Measurements from ENCODE around the gene ZNF846. TPM values are rescaled to one million over a fixed set of nuclear protein-coding genes. Genes with fewer than 3 reads are reported as not detected.

ZNF846 gene
- total RNA-seq, 4 donors from 2014 or later, result 10.0 to 18.1 (median 14.2) TPM

DNA sequence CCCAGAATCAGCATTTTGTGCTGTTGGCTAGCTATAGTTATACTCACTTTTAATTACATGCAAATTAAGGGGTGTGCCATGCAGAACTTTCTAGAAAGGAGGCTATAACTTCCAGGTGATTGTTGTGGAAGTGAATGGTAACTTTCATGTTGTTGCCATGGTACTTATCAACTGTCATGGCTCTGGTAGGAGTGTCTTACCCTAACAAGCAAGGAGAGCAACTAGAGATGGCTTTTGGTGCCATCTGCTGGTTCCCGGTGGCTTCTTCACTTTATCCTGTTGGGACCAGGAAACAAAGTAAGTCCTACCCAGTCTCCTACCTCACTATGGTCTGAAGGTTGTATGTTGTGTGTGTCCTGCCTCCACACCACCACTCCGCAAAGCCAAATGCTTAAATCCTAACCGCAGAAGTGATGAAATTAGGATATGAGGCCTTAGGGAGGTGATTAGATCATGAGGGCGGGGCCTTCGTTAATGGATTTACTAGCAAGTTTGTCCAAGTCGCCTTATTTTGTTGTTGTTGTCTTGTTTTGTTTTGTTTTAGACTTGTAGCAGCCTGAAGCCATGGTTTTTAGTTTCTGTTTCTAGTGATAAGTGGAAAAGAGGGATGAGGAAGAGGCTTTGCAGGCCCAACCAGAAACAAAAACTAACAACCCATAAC, 27.7 kb upstream of the ZNF846 start:
- peak; percentile 17 for TF ChIP-seq EP300 (IDR thresholded peaks at IDR 0.05; ENCODE audit: low read depth)
- peak in 1 of 3 donors; percentile 28 for TF ChIP-seq POLR2AphosphoS5 (IDR thresholded peaks at IDR 0.05)
- TF ChIP-seq CTCF (IDR thresholded peaks at IDR 0.05), result peak; percentile 70 to 86 (median 76)
- no peak for TF ChIP-seq POLR2A (IDR thresholded peaks at IDR 0.05)
- H3K9me3 ChIP-seq, result no peaks in the 10 kb centered on the region
- intact Hi-C loops (cut with DNase I; ENCODE audit: low total_unique reads), result loop anchor here (10.0 kb wide), 2 partner anchors 481 to 581 kb away; partner anchors contain the start of gene OR7D4
- peak; percentile 93 for DNase-seq
- WGBS, 2 donors (ENCODE audit: low coverage in 1 of 2), result 46 to 100% methylated on average over 2 to 6 of the region's 6 CpGs
- in situ Hi-C loops (cut with MboI; ENCODE audit: low pct_ligation_motif_present in 1 of 4, low pct_unique_long_range_greater_than_20kb in 1 of 4, low sequenced_read_pairs in 3 of 4), result loop anchor here (5.0 to 25.0 kb wide), 5 partner anchors 169 to 659 kb away; partner anchors contain the start of genes ZNF559 (in 3 of the 4), ZNF699 (in 3 of the 4), OR7G3 (in 2 of the 4) and ZNF317 (in 2 of the 4)
- H3K4me3 ChIP-seq, result no peak overlapping the region
- H3K27ac ChIP-seq, result peak overlapping the region in 3 of 4 donors; percentile 25 to 52 (median 38)
- peaks cover 0 to 10% (median 3%) of the 10 kb centered on the region in 4 donors for H3K4me1 ChIP-seq
- H3K36me3 ChIP-seq, result no peaks in the 10 kb centered on the region
- H3K27me3 ChIP-seq, result no peaks in the 10 kb centered on the region

- H3K4me3 ChIP-seq, result peak overlapping the region; percentile 25 to 73 (median 62)
- peak overlapping the region; percentile 90 to 94 (median 92) for H3K27ac ChIP-seq
- peaks cover 0 to 22% (median 11%) of the 10 kb centered on the region in 4 donors for H3K4me1 ChIP-seq
- H3K36me3 ChIP-seq, result no peaks in the 10 kb centered on the region
- no peaks in the 10 kb centered on the region for H3K9me3 ChIP-seq
- peak; percentile 66 for DNase-seq
- TF ChIP-seq POLR2A (IDR thresholded peaks at IDR 0.05) (no peak), POLR2AphosphoS5 (IDR thresholded peaks at IDR 0.05) (no peak), CTCF (IDR thresholded peaks at IDR 0.05) (no peak), EP300 (IDR thresholded peaks at IDR 0.05; ENCODE audit: low read depth) (no peak)
- in situ Hi-C loops (cut with MboI; ENCODE audit: low pct_ligation_motif_present in 1 of 4, low pct_unique_long_range_greater_than_20kb in 1 of 4, low sequenced_read_pairs in 3 of 4) (loop anchor here (5.0 to 25.0 kb wide), 5 partner anchors 168 to 656 kb away; partner anchors contain the start of genes ZNF559 (in 3 of the 4), ZNF561 (in 3 of the 4), ZNF699 (in 3 of the 4) and OR7G3 (in 2 of the 4)), intact Hi-C loops (cut with DNase I; ENCODE audit: low total_unique reads) (loop anchor here (10.0 kb wide), 2 partner anchors 478 to 578 kb away; partner anchors contain the start of gene OR7D4)
- WGBS, 2 donors (ENCODE audit: low coverage in 1 of 2), result 27 to 50% methylated on average over 8 to 35 of the region's 36 CpGs
- no peaks in the 10 kb centered on the region for H3K27me3 ChIP-seq
These were observed 24.6 kb upstream of the ZNF846 start for GRCh38 chr19:9793071-9793591.

GRCh38 chr19:9792206-9793070, 23.9 kb upstream of the ZNF846 start:
- Histone ChIP-seq H3K4me3 (peak overlapping the region; percentile 51 to 73 (median 70)), H3K27ac (peak overlapping the region; percentile 90 to 94 (median 92)), H3K9me3 (no peaks in the 10 kb centered on the region), H3K36me3 (no peaks in the 10 kb centered on the region), H3K4me1 (peaks cover 0 to 22% (median 11%) of the 10 kb centered on the region in 4 donors), H3K27me3 (no peaks in the 10 kb centered on the region)
- DNase-seq, result peak; percentile 97
- intact Hi-C loops (cut with DNase I; ENCODE audit: low total_unique reads) (loop anchor here (10.0 kb wide), 2 partner anchors 478 to 578 kb away; partner anchors contain the start of gene OR7D4), in situ Hi-C loops (cut with MboI; ENCODE audit: low pct_ligation_motif_present in 1 of 4, low pct_unique_long_range_greater_than_20kb in 1 of 4, low sequenced_read_pairs in 3 of 4) (loop anchor here (5.0 to 25.0 kb wide), 5 partner anchors 168 to 655 kb away; partner anchors contain the start of genes ZNF559 (in 3 of the 4), ZNF561 (in 3 of the 4), ZNF699 (in 3 of the 4) and OR7G3 (in 2 of the 4))
- WGBS, 2 donors (ENCODE audit: low coverage in 1 of 2), result 0 to 2% methylated on average over 5 to 45 of the region's 70 CpGs
- TF ChIP-seq POLR2AphosphoS5 (IDR thresholded peaks at IDR 0.05) (peak in 1 of 3 donors; percentile 34), CTCF (IDR thresholded peaks at IDR 0.05) (peak in 1 of 5 experiments; percentile 22), POLR2A (IDR thresholded peaks at IDR 0.05) (no peak), EP300 (IDR thresholded peaks at IDR 0.05; ENCODE audit: low read depth) (no peak)
